ENCODE measurements around the gene GLIS1. TPM values are rescaled to one million over a fixed set of nuclear protein-coding genes. Genes with fewer than 3 reads are reported as not detected.

The GLIS1 gene
- polyA plus RNA-seq, 1 donor (not counting 4 experiments of a cell fraction or from before 2014, with no cell fraction given), result not detected

DNA sequence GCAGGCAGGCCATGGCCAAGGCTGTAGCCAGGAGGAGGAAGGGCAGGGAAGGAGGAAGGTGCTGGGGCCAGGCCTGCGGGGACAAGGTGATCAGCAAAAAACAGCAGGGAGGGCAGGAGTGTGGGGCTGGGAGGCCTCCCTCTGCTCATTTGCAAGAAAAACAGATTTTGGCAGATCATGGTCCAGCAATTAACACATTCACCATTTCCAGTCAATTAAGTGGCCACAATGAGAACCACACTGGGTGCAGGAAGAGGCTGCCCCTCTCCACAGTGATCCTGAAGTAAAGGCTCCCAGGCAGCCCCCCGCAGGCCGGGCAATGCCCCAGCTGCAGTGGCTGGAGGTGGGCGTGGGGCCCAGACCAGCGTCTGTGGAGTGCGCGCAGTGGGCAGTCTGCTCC, 225.1 kb downstream of the GLIS1 start:
- H3K4me1 ChIP-seq (ENCODE audit: control insufficient read depth, extremely low read depth, insufficient read depth, low read length), result peaks cover 3% of the 10 kb centered on the region
- H4K20me1 ChIP-seq (ENCODE audit: control insufficient read depth, extremely low read depth, insufficient read depth, low read length), result no peaks in the 10 kb centered on the region
- TF ChIP-seq EZH2 (IDR thresholded peaks at IDR 0.05; ENCODE audit: low read length), result no peak
- TF ChIP-seq, protein P1, sequence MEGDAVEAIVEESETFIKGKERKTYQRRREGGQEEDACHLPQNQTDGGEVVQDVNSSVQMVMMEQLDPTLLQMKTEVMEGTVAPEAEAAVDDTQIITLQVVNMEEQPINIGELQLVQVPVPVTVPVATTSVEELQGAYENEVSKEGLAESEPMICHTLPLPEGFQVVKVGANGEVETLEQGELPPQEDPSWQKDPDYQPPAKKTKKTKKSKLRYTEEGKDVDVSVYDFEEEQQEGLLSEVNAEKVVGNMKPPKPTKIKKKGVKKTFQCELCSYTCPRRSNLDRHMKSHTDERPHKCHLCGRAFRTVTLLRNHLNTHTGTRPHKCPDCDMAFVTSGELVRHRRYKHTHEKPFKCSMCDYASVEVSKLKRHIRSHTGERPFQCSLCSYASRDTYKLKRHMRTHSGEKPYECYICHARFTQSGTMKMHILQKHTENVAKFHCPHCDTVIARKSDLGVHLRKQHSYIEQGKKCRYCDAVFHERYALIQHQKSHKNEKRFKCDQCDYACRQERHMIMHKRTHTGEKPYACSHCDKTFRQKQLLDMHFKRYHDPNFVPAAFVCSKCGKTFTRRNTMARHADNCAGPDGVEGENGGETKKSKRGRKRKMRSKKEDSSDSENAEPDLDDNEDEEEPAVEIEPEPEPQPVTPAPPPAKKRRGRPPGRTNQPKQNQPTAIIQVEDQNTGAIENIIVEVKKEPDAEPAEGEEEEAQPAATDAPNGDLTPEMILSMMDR (optimal IDR thresholded peaks at IDR 0.05 in 1 of 3, IDR thresholded peaks at IDR 0.05 in 1 of 3, conservative IDR thresholded peaks at IDR 0.05 in 1 of 3; ENCODE audit: extremely low read depth in 1 of 3, insufficient read depth in 2 of 3, low read length in 3 of 3), result no peak
- dilution Hi-C loops (cut with MboI; ENCODE audit: extremely low pct_ligation_motif_present, low sequenced_read_pairs), result no loop called here
- no peaks in the 10 kb centered on the region for H3K79me2 ChIP-seq (ENCODE audit: control insufficient read depth, insufficient read depth, low read length)
- H3K4me3 ChIP-seq (ENCODE audit: control insufficient read depth in 2 of 3, extremely low read depth in 1 of 3, insufficient read depth in 2 of 3, low read depth in 1 of 3, low read length in 3 of 3), result no peak overlapping the region
- no peak overlapping the region for H3K27ac ChIP-seq (ENCODE audit: control insufficient read depth, insufficient read depth, low read length)
- no peak for FAIRE-seq
- H3K4me2 ChIP-seq (ENCODE audit: control insufficient read depth, extremely low read depth, insufficient read depth, low read depth, low read length), result no peak overlapping the region
- no peak overlapping the region for H3K9ac ChIP-seq (ENCODE audit: control insufficient read depth, extremely low read depth, insufficient read depth, low read length)
- H3K9me3 ChIP-seq (ENCODE audit: control insufficient read depth, low read depth, low read length), result no peaks in the 10 kb centered on the region
- no peaks in the 10 kb centered on the region for H3K36me3 ChIP-seq (ENCODE audit: control insufficient read depth in 2 of 2, extremely low read depth in 1 of 2, insufficient read depth in 2 of 2, low read length in 2 of 2)
- no peaks in the 10 kb centered on the region for H3K9me1 ChIP-seq (ENCODE audit: control insufficient read depth, extremely low read depth, insufficient read depth, low read length)
- peaks cover 4% of the 10 kb centered on the region for H3K27me3 ChIP-seq (ENCODE audit: control insufficient read depth, extremely low read depth, insufficient read depth, low read length)
- no peak for DNase-seq (ENCODE audit: low read depth, low spot score)
- H2AFZ ChIP-seq (ENCODE audit: control insufficient read depth, low read length), result no peak overlapping the region

- dilution Hi-C loops (cut with MboI; ENCODE audit: extremely low pct_ligation_motif_present, low sequenced_read_pairs), result no loop called here
- Histone ChIP-seq H3K4me1 (ENCODE audit: control insufficient read depth, extremely low read depth, insufficient read depth, low read length) (peaks cover 4% of the 10 kb centered on the region), H3K4me3 (ENCODE audit: control insufficient read depth in 2 of 3, extremely low read depth in 1 of 3, insufficient read depth in 2 of 3, low read depth in 1 of 3, low read length in 3 of 3) (no peak overlapping the region), H3K79me2 (ENCODE audit: control insufficient read depth, insufficient read depth, low read length) (no peaks in the 10 kb centered on the region), H3K4me2 (ENCODE audit: control insufficient read depth, extremely low read depth, insufficient read depth, low read depth, low read length) (no peak overlapping the region), H3K27me3 (ENCODE audit: control insufficient read depth, extremely low read depth, insufficient read depth, low read length) (peaks cover 11% of the 10 kb centered on the region), H3K9ac (ENCODE audit: control insufficient read depth, extremely low read depth, insufficient read depth, low read length) (no peak overlapping the region), H3K27ac (ENCODE audit: control insufficient read depth, insufficient read depth, low read length) (no peak overlapping the region), H2AFZ (ENCODE audit: control insufficient read depth, low read length) (no peak overlapping the region), H4K20me1 (ENCODE audit: control insufficient read depth, extremely low read depth, insufficient read depth, low read length) (no peaks in the 10 kb centered on the region), H3K36me3 (ENCODE audit: control insufficient read depth in 2 of 2, extremely low read depth in 1 of 2, insufficient read depth in 2 of 2, low read length in 2 of 2) (no peaks in the 10 kb centered on the region), H3K9me3 (ENCODE audit: control insufficient read depth, low read depth, low read length) (no peaks in the 10 kb centered on the region), H3K9me1 (ENCODE audit: control insufficient read depth, extremely low read depth, insufficient read depth, low read length) (no peaks in the 10 kb centered on the region)
- TF ChIP-seq, protein P1 (optimal IDR thresholded peaks at IDR 0.05 in 1 of 3, IDR thresholded peaks at IDR 0.05 in 1 of 3, conservative IDR thresholded peaks at IDR 0.05 in 1 of 3; ENCODE audit: extremely low read depth in 1 of 3, insufficient read depth in 2 of 3, low read length in 3 of 3), result no peak
- no peak for TF ChIP-seq EZH2 (IDR thresholded peaks at IDR 0.05; ENCODE audit: low read length)
- no peak for DNase-seq (ENCODE audit: low read depth, low spot score)
- no peak for FAIRE-seq
Measured at GRCh38 chr1:53512807-53513755, 225.9 kb downstream of the GLIS1 start.

Measured in keratinocyte (primary cell).